Smooth muscle cell (in vitro differentiated cells): ENCODE data around the gene CMIP. TPM values are rescaled to one million over a fixed set of nuclear protein-coding genes. Genes with fewer than 3 reads are reported as not detected.

Experiments
- DNase-seq: peaks from one replicate; lab custom pipeline; 2025; ENCODE audit not compliant: unreplicated experiment; lab: John Stamatoyannopoulos, UW
- H2AFZ ChIP-seq: fragments of 200-600 bp; sonication (generic); 2 replicates; pipeline ENCODE4 v1.6.0; 2016; ENCODE audit warnings: antibody characterized with exemption, low read depth, mild to moderate bottlenecking
- H3F3A ChIP-seq: fragments of 200-600 bp; sonication (generic); 2 replicates; pipeline ENCODE4 v1.6.0; 2017; ENCODE audit warnings: antibody characterized with exemption, low read depth
- H3K27ac ChIP-seq: fragments of 200-600 bp; sonication (generic); 2 replicates; pipeline ENCODE4 v1.5.1; 2016; ENCODE audit warnings: low read depth, mild to moderate bottlenecking
- H3K27me3 ChIP-seq: fragments of 200-600 bp; sonication (generic); 2 replicates; pipeline ENCODE4 v1.6.1; 2016; ENCODE audit warnings: low read depth, mild to moderate bottlenecking
- H3K36me3 ChIP-seq: fragments of 200-600 bp; sonication (generic); 2 replicates; pipeline ENCODE4 v1.5.1; 2016; ENCODE audit warnings: low read depth
- H3K4me1 ChIP-seq: fragments of 200-600 bp; sonication (generic); 2 replicates; pipeline ENCODE4 v1.5.1; 2016; ENCODE audit warnings: low read depth
- H3K4me2 ChIP-seq: fragments of 200-600 bp; sonication (generic); 2 replicates; pipeline ENCODE4 v1.6.0; 2016; ENCODE audit warnings: mild to moderate bottlenecking
- H3K4me3 ChIP-seq: fragments of 200-600 bp; sonication (generic); 2 replicates; pipeline ENCODE4 v1.5.1; 2016; ENCODE audit warnings: mild to moderate bottlenecking
- H3K79me2 ChIP-seq: fragments of 200-600 bp; sonication (generic); 2 replicates; pipeline ENCODE4 v1.6.0; 2016; ENCODE audit warnings: low read depth, mild to moderate bottlenecking
- H3K9ac ChIP-seq: fragments of 200-600 bp; sonication (generic); 2 replicates; pipeline ENCODE4 v1.6.0; 2016; ENCODE audit warnings: low read depth
- H3K9me3 ChIP-seq: fragments of 200-600 bp; sonication (generic); replicated peaks from 2 replicates; pipeline ENCODE4 v1.5.1; 2016; ENCODE audit warnings: low read depth
- H4K20me1 ChIP-seq: fragments of 200-600 bp; sonication (generic); 2 replicates; pipeline ENCODE4 v1.6.0; 2016; ENCODE audit warnings: low read depth
- CTCF ChIP-seq: fragments of 200-600 bp; sonication (generic); IDR thresholded peaks from 2 replicates; pipeline ENCODE4 v1.5.1; 2017; ENCODE audit warnings: borderline replicate concordance, mild to moderate bottlenecking, antibody characterized with exemption; ENCODE audit not compliant: insufficient read depth, poor library complexity, severe bottlenecking
- WGBS: methylation state at CpG from one replicate; pipeline ENCODE4 v1.1.7; 2016; ENCODE audit warnings: low lambda C conversion rate; 5-methylcytosine and 5-hydroxymethylcytosine counted together
- polyA plus RNA-seq: library from polyadenylated mRNA; unstranded; fragments of >200 nt; fragmentation: Nextera tagmentation; extraction: Ambion mirVana; gene quantifications from 2 replicates; pipeline ENCODE4 v1.2.1, GENCODE V29; 2016
- total RNA-seq: library from RNA; depleted of rRNA; stranded (reverse); fragments of >200 nt; gene quantifications from 2 replicates; pipeline ENCODE4 v1.2.3, GENCODE V29; 2014

The CMIP gene
- total and polyA plus RNA-seq, 2 experiments from 2014 or later, result 2.5 to 44.5 TPM

GRCh38 chr16:81752225-81752875 lies 307.7 kb downstream of the CMIP start:
- Histone ChIP-seq H3K27ac (no peak overlapping the region), H3K9me3 (no peaks in the 10 kb centered on the region), H3K4me3 (no peak overlapping the region), H3K4me2 (peak overlapping the region; percentile 40), H3K9ac (no peak overlapping the region), H3K27me3 (no peaks in the 10 kb centered on the region), H4K20me1 (no peaks in the 10 kb centered on the region), H2AFZ (peak overlapping the region; percentile 72), H3F3A (no peaks in the 10 kb centered on the region), H3K4me1 (no peaks in the 10 kb centered on the region), H3K36me3 (no peaks in the 10 kb centered on the region), H3K79me2 (no peaks in the 10 kb centered on the region)
- TF ChIP-seq CTCF, result no peak
- 62% methylated on average over 13 of the region's 13 CpGs for WGBS
- no peak for DNase-seq

- H3K27me3 ChIP-seq, result no peaks in the 10 kb centered on the region
- H3F3A ChIP-seq, result no peaks in the 10 kb centered on the region
- no peaks in the 10 kb centered on the region for H3K79me2 ChIP-seq
- H3K27ac ChIP-seq, result no peak overlapping the region
- 93% methylated on average over 7 of the region's 7 CpGs for WGBS
- TF ChIP-seq CTCF, result no peak
- no peaks in the 10 kb centered on the region for H3K9me3 ChIP-seq
- no peak for DNase-seq
- no peak overlapping the region for H3K4me3 ChIP-seq
- no peak overlapping the region for H3K9ac ChIP-seq
- no peaks in the 10 kb centered on the region for H3K36me3 ChIP-seq
- no peaks in the 10 kb centered on the region for H4K20me1 ChIP-seq
- no peaks in the 10 kb centered on the region for H3K4me1 ChIP-seq
- no peak overlapping the region for H3K4me2 ChIP-seq
- H2AFZ ChIP-seq, result peak overlapping the region; percentile 72
Measured at GRCh38 chr16:81752876-81753227, 308.2 kb downstream of the CMIP start.

- no peak for TF ChIP-seq CTCF
- H3F3A ChIP-seq, result no peaks in the 10 kb centered on the region
- H3K4me2 ChIP-seq, result no peak overlapping the region
- H3K36me3 ChIP-seq, result no peaks in the 10 kb centered on the region
- WGBS, result 91% methylated on average over 1 of the region's 1 CpG
- DNase-seq, result no peak
- H2AFZ ChIP-seq, result no peak overlapping the region
- H3K4me3 ChIP-seq, result no peak overlapping the region
- H3K27ac ChIP-seq, result no peak overlapping the region
- H3K27me3 ChIP-seq, result no peaks in the 10 kb centered on the region
- no peaks in the 10 kb centered on the region for H3K9me3 ChIP-seq
- H4K20me1 ChIP-seq, result no peaks in the 10 kb centered on the region
- no peak overlapping the region for H3K9ac ChIP-seq
- H3K79me2 ChIP-seq, result no peaks in the 10 kb centered on the region
- H3K4me1 ChIP-seq, result no peaks in the 10 kb centered on the region
Measured at GRCh38 chr16:81754858-81755257, 310.2 kb downstream of the CMIP start.
